Thyroid gland (tissue), 4 donors: Measurements from ENCODE around the gene ZNF536.

Source experiments
- CTCF ChIP-seq, 6 experiments: fragments of 200-600 bp in 3 of 6; fragments of 450-650 bp in 3 of 6; sonication (generic) in 3 of 6; IDR thresholded peaks; one replicate each; pipeline ENCODE4 v1.5.1; 2016 to 2019; ENCODE audit warnings: antibody characterized with exemption in 6 of 6, mild to moderate bottlenecking in 2 of 6, inconsistent platforms in 1 of 6, moderate library complexity in 1 of 6
- POLR2A ChIP-seq, 2 donors: fragments of 450-650 bp; IDR thresholded peaks; one replicate each; pipeline ENCODE4 v1.6.1; 2017; ENCODE audit warnings: antibody characterized with exemption in 2 of 2, mild to moderate bottlenecking in 2 of 2, moderate library complexity in 1 of 2

DNA sequence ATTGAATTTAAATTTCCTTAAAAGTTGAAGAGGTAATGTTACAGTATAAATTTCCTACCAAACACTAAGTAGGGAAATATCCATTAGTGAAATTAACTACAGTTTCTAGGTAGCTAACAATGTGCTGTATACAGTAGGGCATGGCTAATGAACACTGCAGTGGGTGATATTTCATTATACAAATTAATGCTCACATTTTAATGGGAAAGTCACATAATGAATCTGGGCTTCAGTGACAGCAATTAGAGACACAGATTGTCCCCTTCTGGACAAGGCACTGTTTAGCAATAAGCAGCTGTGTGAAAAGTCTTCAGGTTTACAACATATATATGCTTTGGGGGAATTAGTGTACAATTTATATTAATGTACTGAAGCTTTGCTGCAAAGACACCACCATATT is 169.4 kb downstream of the ZNF536 start:
- TF ChIP-seq CTCF (IDR thresholded peaks at IDR 0.05) = no peak
- TF ChIP-seq POLR2A (IDR thresholded peaks at IDR 0.05) = no peak
